ENCODE measurements around the gene NKTR.

- TF ChIP-seq EGR1 (IDR thresholded peaks at IDR 0.05): no peak
- TF ChIP-seq TEAD4 (IDR thresholded peaks at IDR 0.05): 0 out of 2 replicates have a peak, but pooled peaks have one; percentile 1
Measured at GRCh38 chr3:42582474-42583070, 17.9 kb upstream of the NKTR start.
